Hepatocyte (in vitro differentiated cells): Measurements from ENCODE around the gene GRM8.

Source experiments
- CTCF ChIP-seq: fragments of 200-600 bp; sonication (generic); IDR thresholded peaks from 2 replicates; pipeline ENCODE4 v1.5.1; 2016; ENCODE audit warnings: antibody characterized with exemption, mild to moderate bottlenecking; ENCODE audit not compliant: poor library complexity
- EZH2 ChIP-seq: fragments of 200-600 bp; sonication (generic); IDR thresholded peaks from 2 replicates; pipeline ENCODE4 v1.6.1; 2016; ENCODE audit warnings: antibody characterized with exemption, mild to moderate bottlenecking, borderline replicate concordance

DNA sequence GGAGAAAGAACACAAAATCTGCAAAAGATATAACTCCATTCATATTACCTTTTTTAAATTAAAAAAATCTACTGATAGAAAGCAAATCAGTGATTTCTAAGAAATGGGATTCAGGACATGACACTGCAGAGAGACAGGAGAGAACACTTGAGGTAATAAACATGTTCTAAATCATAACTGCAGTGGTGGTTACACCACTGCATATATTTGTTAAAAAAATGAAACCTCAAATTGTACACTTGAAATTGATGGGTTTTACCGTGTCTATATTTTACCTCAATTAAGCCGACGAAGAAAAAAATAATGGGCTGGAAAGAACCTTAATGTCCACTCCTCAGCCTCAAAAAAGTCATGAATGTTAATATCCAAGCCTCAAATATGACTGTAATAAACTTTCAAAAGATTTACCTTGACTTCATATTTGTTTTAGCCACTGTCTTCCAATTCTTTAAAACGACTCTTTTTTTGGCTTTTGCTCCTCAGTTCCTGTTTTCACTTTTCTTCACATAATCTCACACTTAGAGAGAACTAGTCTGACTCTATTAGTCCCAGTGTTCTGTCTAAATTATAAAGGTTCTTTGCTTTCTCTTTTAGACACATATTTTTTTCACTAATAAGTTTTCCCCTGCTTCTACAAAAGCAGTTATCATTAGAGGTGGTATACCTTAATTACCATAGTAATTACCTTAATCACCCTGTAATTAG, 502.4 kb downstream of the GRM8 start:
- TF ChIP-seq CTCF (no peak), EZH2 (no peak)
